Glomerular visceral epithelial cell (primary cell): ENCODE measurements around the gene CCDC61.

Experiments
- DNase-seq: peaks from one replicate; pipeline ENCODE4 v3.0.0-alpha.2; 2016; ENCODE audit errors: extremely low spot score

The CCDC61 gene

DNA sequence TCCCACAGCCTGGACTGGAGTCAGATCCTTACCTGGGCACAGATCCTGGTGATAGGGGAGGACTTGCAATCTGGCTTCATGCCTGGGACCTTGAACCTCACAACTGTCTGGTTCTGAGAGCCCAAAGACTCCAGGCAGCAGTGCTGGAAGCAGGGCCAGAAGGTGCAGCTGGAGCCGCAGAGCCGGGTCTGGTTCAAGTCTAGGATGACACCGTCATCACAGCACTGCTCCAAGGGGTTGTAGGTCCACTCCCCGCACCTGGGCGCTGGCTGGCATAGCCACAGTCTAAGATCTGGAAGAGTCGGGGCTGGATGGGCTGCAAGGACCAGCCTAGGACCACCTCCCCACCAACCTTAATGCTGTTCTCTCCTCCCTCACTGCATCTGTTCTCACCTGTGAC is 44.9 kb downstream of the CCDC61 start:
- DNase-seq = no peak

DNA sequence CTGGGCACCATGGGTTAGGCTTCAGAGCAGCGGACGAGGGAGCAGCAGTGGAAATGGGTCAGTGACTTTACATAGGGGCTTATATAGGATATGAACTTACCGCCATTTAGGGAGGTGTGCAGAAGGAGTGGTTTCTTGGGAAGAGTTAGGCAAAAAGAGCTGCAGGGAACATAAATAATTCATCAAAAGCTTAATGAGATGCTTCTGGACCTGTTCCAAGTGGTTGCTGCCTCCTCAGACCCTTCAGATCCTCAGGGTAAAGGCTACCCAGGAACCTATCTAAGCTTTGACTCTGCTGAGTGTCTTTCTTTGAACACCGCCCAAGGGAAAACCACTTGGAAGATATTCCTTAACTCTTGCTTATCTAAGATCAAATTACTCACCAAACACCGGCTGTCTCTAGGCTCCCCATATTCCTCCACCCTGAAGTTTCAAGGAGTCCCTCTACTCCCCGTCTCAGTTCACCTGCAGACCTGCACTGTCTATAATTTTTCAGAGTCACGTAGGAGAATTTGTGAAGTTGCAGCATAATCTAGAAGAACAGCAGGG is 45.8 kb downstream of the CCDC61 start, which contains the start of gene IGFL4:
Gene IGFL4, minus strand, starts transcription at position 51 of the 549 bp plus-strand sequence. Its CDS starts 40 bp downstream, at position 11.
- DNase-seq = no peak

DNA sequence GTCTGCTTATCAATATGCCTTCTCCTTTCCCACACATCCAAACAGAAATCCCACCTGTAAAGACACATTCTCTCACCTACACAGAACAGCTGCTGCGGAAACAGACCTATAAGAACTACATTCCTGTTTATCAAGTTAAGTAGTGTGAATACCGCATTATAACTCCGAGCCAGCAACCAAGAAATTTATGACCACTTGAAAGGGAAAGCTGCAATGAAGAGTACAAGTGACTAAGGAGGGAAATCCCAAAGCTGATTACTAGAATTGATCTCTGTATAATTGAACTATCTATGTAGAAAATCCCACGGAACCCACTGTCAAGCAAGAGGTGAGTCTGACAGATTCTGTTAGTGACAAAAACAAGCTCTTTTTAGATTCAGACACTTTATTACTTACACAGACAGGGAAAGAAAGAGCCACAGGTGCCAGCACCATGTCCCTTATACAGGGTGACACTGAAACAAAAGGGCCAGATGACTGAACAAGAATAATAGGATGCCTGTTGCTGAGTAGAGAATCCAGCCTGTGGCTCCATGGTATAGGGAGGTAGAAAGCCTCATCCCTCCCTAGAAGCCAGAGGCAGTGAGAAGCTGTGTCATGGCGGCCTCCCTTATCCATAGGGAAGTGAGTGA is 47.1 kb downstream of the CCDC61 start:
- no peak for DNase-seq

DNA sequence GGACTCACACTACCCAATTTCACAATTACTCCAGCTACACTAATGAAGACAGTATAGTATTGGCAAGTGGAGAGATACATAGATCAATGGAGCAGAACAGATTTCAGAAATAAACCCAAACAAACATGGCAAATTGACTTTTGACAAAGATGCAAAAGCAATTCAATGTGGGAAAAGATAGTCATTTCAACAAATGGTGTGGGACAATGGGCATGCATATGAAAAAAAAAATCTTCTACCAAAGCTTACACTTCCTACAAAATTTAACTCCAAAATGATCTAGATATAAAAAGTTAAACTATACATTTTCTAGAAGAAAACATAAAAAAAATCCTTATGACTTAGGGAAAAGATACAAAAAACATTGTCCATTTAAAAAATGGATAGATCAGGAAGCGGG is 48.3 kb downstream of the CCDC61 start:
- no peak for DNase-seq

DNA sequence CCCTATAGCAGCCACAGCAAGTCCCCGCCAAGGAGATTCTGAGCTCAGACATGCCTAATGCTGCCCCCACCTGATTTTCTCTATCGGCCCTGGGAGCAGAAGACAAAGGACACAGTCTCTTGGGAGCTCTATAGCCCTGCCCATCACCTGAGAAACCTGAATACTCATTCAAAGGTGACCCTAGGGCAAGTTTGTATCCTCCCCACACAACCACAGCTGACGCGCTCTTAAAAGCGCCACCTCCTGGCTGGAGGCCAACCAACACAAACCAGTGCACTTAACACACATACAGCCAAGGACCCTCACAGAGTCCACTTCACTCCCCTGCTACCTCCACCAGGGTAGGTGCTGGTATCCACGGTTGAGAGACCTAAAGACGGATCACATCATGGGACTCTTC is 54.3 kb downstream of the CCDC61 start:
- no peak for DNase-seq

DNA sequence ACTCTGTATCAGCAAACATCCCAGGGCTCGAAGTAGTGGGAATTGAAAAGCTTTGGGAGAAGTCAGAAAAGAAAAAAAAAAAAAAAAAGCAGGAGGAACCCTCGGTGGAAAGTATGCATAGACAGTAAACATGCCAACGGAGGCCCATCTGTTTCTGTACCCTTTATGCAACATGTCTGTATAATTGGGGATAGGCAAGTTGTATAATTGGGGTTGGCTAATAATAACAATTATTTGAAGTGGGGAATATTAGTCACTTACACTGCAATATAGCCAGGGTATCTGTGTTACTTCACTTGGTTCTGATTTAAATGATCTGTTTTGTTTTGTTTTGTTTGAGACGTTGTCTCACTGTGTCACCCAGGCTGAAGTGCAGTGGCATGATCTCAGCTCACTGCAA is 57.6 kb downstream of the CCDC61 start:
- DNase-seq = no peak

DNA sequence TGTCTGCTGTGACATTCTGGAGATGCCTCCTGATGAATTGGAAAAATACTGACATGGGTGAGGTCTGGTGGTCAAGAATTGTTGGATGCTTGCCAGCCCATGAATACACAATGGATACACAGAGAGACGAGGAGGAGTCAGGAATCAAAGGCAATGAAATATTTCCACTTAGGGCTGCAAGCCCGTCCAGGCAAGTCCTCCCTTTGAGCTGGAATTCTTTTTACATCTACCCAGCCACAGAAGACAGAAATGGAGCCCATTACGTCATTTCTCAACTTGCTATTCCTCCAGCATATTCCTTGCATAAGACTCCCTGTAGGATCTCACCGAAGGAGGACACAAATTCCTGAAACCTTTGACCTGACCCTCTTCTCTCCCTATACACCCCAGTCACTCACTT is 61.3 kb downstream of the CCDC61 start:
- DNase-seq = peak; percentile 25

DNA sequence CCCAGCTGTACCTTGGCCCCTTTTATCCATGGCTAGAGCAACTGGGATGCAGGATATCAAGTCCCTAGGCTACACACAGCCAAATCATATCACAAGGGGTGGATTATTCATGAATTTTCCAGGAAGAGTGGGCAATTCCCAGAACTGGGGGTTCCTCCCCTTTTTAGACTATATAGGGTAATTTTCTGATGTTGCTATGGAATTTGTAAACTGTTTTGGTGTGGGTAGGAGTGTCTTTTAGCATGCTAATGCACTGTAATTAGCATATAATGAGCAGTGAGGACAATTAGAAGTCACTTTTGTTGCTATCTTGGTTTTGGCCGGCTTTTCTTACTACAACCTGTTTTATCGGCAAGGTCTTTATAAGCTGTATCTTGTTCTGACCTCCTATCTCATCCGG is 63.5 kb downstream of the CCDC61 start:
- no peak for DNase-seq

DNA sequence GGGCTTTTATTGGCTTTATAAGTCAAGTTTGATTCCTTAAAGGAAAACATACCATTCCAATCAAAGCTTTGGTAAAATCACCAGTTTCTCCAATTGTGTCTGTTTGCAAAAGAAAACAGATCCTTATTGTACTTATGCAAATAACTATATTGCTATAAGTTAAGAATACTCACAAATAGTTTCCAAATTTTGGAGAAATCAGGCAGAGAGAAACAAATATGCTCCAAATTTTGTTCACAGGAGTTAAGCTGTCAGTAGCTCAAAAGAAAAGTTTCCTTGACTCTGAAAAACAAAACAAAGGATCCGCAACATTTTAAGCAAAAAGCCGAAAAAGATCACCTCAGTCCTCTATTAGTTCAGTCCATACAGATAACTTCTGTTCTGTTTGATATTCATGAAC is 64.7 kb downstream of the CCDC61 start:
- DNase-seq = no peak

DNA sequence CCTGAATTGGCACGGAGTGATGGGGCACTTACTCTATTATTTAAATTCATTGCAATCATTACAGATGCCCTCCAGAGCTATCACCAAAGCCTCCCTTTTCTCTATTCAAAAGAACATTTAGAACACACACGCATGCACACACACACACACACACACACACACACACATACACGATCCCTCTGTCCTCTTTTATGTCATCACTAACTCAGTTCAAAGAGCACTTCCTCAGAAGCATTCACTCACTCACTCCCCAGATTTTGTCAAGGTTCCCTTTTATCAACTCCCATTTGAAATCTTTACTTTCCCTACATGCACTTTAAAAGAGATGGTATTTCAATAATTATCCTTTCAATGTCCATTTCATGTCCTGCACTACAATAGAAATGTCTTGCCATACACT is 67.9 kb downstream of the CCDC61 start:
- DNase-seq = no peak

DNA sequence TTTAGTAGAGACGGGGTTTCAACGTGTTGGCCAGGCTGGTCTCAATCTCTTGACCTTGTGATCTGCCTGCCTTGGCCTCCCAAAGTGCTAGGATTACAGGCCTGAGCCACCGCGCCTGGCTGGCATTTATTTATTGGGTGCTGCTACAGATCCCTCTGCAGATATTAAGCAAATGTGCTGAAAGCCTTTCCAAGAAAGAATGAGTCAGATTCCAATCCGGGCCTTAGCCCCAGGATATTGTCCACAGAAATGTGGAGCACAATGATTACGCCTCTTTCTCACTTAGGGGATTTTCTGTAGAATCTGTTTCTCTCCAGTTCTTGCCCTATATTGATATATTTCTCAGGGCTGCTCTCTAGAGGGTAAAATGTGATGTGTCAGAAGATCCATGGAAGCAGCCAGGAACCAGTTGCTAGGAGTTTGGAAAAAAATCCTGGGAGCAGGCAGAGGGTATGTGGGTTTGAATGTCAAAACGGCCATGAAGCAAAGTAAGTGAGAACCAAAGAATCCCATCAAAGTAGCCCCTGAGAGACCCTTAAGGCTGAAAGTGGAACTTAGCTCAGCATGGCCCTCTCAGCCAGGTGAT is 70.3 kb downstream of the CCDC61 start:
- no peak for DNase-seq

DNA sequence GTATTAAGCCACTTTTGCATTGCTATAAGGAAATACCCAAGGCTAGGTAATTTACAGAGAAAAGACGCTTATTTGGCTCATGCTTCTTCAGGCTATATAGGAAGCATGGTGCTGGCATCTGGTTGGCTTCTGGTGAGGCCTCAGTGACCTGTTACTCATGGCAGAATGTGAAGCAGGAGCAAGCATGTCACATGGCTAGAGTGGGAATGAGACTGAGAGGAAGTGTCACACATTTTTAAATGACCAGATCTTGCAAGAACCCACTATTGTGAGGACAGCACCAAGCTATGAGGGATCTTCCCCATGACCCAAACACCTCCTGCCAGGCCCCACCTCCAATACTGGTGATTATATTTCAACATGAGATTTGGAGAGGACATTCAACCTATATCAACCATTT is 71.2 kb downstream of the CCDC61 start:
- no peak for DNase-seq

DNA sequence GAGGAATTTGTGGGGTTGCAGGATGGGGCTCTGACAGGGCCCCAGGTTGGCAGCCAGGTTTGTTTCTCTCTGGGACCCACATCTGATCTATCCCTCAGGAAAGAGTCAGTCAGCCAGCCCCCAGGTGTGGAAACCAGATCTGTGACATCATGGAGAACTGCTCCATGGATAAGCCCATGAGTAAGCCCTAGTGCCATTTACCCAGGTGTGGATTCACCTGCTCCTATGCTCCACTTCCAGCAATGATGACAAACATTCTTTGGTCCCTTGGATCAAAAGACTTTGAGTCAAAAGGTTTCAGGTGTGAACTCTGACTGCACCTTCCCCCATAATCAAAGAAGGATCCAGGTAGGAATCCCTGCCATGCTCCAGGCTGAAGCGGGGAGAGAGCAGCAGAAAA is 72.4 kb downstream of the CCDC61 start:
- DNase-seq = no peak
